ENCODE results near the gene ORMDL3.

Gene ORMDL3

GRCh38 chr17:39924691-39925055, 2.7 kb downstream of the ORMDL3 start:
- ChIA-PET POLR2A (interaction anchor here (1.6 kb wide), 1 partner anchor 185 kb away, joined by 4 read pairs; no protein-coding TSS in a partner anchor), CTCF (interaction anchor here (1.6 kb wide), 1 partner anchor 15 kb away, joined by 6 read pairs; no protein-coding TSS in a partner anchor)
- Histone ChIP-seq H3K36me3 (ENCODE audit: control insufficient read depth in 2 of 2, insufficient read depth in 1 of 2, low read length in 2 of 2) (peaks cover 14 to 45% of the 10 kb centered on the region in 2 experiments; a peak in 2 of 3 replicates), H3K9me3 (ENCODE audit: control insufficient read depth, insufficient read depth, low read depth, low read length) (no peaks in the 10 kb centered on the region), H3K4me3 (ENCODE audit: low read depth, low read length) (no peak overlapping the region), H3K4me1 (ENCODE audit: control insufficient read depth, insufficient read depth, low read length) (peaks cover 18% of the 10 kb centered on the region), H3K27ac (ENCODE audit: extremely low read depth, low read depth, low read length) (no peak overlapping the region)
- TF ChIP-seq ZNF677 (tag by site-specific recombination; IDR thresholded peaks at IDR 0.05) (no peak), HOXC10 (CRISPR knock-in tag; IDR thresholded peaks at IDR 0.05) (no peak), SP3 (tag by site-specific recombination; IDR thresholded peaks at IDR 0.05) (no peak), HOXD13 (CRISPR knock-in tag; IDR thresholded peaks at IDR 0.05; ENCODE audit: borderline replicate concordance) (no peak), ZNF639 (tag by site-specific recombination; IDR thresholded peaks at IDR 0.05) (no peak), PRDM1 (tag by site-specific recombination; IDR thresholded peaks at IDR 0.05) (no peak), ZNF624 (tag by site-specific recombination; IDR thresholded peaks at IDR 0.05) (no peak), ZIC2 (tag by site-specific recombination; IDR thresholded peaks at IDR 0.05) (no peak), ZNF302 (tag by site-specific recombination; IDR thresholded peaks at IDR 0.05; ENCODE audit: low read depth) (no peak), SETDB1 (IDR thresholded peaks at IDR 0.05; ENCODE audit: insufficient read length, low read length) (no peak), ZBTB17 (tag by site-specific recombination; IDR thresholded peaks at IDR 0.05) (no peak), EGR2 (tag by site-specific recombination; IDR thresholded peaks at IDR 0.05; ENCODE audit: low read depth) (no peak), ZNF776 (tag by site-specific recombination; IDR thresholded peaks at IDR 0.05; ENCODE audit: borderline replicate concordance) (no peak), ZNF529 (tag by site-specific recombination; IDR thresholded peaks at IDR 0.05; ENCODE audit: insufficient replicate concordance) (no peak), ZNF488 (tag by site-specific recombination; IDR thresholded peaks at IDR 0.05) (no peak), ZBTB1 (tag by site-specific recombination; IDR thresholded peaks at IDR 0.05) (no peak)
- TF ChIP-seq, protein P1, sequence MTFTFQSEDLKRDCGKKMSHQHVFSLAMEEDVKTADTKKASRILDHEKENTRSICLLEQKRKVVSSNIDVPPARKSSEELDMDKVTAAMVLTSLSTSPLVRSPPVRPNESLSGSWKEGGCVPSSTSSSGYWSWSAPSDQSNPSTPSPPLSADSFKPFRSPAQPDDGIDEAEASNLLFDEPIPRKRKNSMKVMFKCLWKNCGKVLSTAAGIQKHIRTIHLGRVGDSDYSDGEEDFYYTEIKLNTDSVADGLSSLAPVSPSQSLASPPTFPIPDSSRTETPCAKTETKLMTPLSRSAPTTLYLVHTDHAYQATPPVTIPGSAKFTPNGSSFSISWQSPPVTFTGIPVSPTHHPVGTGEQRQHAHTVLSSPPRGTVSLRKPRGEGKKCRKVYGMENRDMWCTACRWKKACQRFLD (tag by site-specific recombination; IDR thresholded peaks at IDR 0.05): no peak

DNA sequence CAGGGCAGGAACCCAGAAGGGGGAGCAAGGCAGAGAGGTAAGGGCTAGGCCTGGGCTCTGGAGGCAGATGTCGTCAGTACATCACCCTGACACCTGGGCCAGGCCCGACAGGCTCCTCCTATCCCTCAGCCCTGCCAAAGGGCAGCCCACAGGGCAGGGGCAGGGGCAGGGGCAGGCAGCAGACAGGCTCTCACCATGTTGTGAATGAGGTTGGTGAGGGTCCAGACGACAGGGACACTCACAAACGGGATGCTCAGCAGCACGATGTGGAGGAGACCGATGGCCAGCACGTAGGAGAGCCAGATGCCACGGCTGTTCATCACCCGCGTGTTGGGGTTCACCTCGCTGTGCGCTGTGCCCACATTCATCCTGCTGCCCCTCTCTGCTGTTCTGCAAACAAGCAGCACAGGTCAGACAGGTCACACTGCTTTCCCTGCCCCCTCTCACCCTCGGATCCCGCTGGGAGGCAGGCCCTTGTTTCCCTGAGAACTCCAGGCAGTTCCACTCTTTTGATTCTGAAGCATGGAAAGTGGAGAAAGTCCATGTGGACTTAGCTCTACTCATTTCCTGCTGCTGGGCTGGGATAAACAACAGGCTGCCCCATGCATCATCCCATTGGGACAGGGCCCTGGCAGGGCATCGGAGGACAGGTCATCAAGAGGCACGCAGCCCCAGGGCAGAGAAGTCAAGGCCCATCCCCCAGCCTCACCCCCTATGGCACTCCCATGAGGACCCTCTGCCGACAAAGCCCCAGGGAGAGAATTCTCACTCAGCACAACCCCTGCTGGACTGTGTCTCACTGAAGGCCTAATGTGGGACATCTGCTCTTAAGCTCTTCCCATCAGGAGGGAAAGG, 3.3 kb downstream of the ORMDL3 start:
- H3K27ac ChIP-seq (ENCODE audit: extremely low read depth, low read depth, low read length): no peak overlapping the region
- H3K36me3 ChIP-seq (ENCODE audit: control insufficient read depth in 2 of 2, insufficient read depth in 1 of 2, low read length in 2 of 2): peaks cover 14 to 49% of the 10 kb centered on the region in 2 experiments; a peak in 2 of 3 replicates
- no peak overlapping the region for H3K4me3 ChIP-seq (ENCODE audit: low read depth, low read length)
- H3K9me3 ChIP-seq (ENCODE audit: control insufficient read depth, insufficient read depth, low read depth, low read length): no peaks in the 10 kb centered on the region
- TF ChIP-seq ZNF132 (tag by site-specific recombination; IDR thresholded peaks at IDR 0.05; ENCODE audit: borderline replicate concordance) (no peak), ZIC2 (tag by site-specific recombination; IDR thresholded peaks at IDR 0.05) (peak; percentile 50; the same call in 1 of the 2 replicates), WT1 (tag by site-specific recombination; IDR thresholded peaks at IDR 0.05) (no peak), PRDM1 (tag by site-specific recombination; IDR thresholded peaks at IDR 0.05) (peak; percentile 44; the same call in 1 of the 2 replicates), ZNF148 (tag by site-specific recombination; IDR thresholded peaks at IDR 0.05; ENCODE audit: borderline replicate concordance) (no peak), REPIN1 (tag by site-specific recombination; IDR thresholded peaks at IDR 0.05; ENCODE audit: low read depth) (no peak)
- ChIA-PET CTCF (interaction anchor here (1.6 kb wide), 1 partner anchor 15 kb away, joined by 6 read pairs; no protein-coding TSS in a partner anchor), POLR2A (no interaction called here)
- H3K4me1 ChIP-seq (ENCODE audit: control insufficient read depth, insufficient read depth, low read length): peaks cover 16% of the 10 kb centered on the region
